K562 (cell line): Measurements from ENCODE around the gene NPEPL1.

ENCODE experiments used
- GATA2 ChIP-seq: sonication (generic); formaldehyde crosslinking; IDR thresholded peaks from 2 replicates; pipeline ENCODE4 v1.4.0; 2020; ENCODE audit warnings: mild to moderate bottlenecking, missing genetic modification reagents
- NR2F6 ChIP-seq: fragments of 450-650 bp; formaldehyde crosslinking; IDR thresholded peaks from 2 replicates; pipeline ENCODE4 v1.4.0; 2020; ENCODE audit warnings: mild to moderate bottlenecking
- TAF1 ChIP-seq: IDR thresholded peaks from 2 replicates; pipeline ENCODE4 v1.6.1; 2011; ENCODE audit warnings: mild to moderate bottlenecking, low read length, moderate library complexity; ENCODE audit not compliant: insufficient read depth, control insufficient read depth, severe bottlenecking; ENCODE audit errors: extremely low read depth
- TRIM28 ChIP-seq: fragments of 450-650 bp; IDR thresholded peaks from 2 replicates; pipeline ENCODE4 v1.6.1; 2017
- TSC22D4 ChIP-seq: fragments of 450-650 bp; IDR thresholded peaks from 2 replicates; pipeline ENCODE4 v1.6.1; 2016; ENCODE audit warnings: missing genetic modification characterization, missing biosample characterization, control low read depth
- TF ChIP-seq, protein P1 (sequence below), 3 experiments: IDR thresholded peaks in 2 of 3; conservative IDR thresholded peaks in 1 of 3; 2 replicates each; pipeline ENCODE4 v1.5.1; 2011 to 2012; ENCODE audit warnings: low read length in 3 of 3, mild to moderate bottlenecking in 3 of 3, control low read depth in 2 of 3, improper control_type of control experiment in 1 of 3, inconsistent platforms in 1 of 3, low read depth in 1 of 3, mixed read lengths in 1 of 3, moderate library complexity in 1 of 3; ENCODE audit not compliant: insufficient read depth in 2 of 3
- TF ChIP-seq, protein P2 (sequence below): fragments of 250-450 bp; sonication (Bioruptor Pico); IDR thresholded peaks from 2 replicates; pipeline ENCODE4 v1.5.0; 2021

DNA sequence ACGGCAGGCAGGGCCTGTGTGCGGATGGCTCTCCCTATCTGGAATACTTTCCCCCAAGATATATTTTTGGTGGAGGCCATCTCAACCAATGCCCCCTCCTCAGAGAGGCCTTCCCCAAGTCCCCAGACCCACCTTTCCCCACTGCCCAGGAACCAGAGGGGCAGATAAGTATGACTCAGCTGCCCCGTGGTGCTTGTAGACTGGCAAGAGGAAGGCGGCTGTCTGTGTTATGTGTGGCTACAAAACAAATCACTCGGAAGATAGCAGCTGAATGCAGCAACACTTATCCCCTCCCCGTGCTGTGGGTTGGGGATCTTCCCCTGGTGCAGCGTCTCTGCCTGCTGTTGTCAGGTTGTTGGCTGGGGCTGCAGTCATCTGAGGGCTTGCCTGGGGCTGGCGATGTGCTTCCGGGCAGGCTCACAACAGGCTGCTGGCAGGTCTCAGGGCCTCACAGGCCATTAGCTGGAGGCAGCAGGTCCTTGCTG is 7.1 kb downstream of the NPEPL1 start:
- TF ChIP-seq GATA2 (no peak), TRIM28 (no peak), TAF1 (no peak), NR2F6 (CRISPR knock-in tag) (no peak), TSC22D4 (tag) (no peak)
- TF ChIP-seq, protein P1, sequence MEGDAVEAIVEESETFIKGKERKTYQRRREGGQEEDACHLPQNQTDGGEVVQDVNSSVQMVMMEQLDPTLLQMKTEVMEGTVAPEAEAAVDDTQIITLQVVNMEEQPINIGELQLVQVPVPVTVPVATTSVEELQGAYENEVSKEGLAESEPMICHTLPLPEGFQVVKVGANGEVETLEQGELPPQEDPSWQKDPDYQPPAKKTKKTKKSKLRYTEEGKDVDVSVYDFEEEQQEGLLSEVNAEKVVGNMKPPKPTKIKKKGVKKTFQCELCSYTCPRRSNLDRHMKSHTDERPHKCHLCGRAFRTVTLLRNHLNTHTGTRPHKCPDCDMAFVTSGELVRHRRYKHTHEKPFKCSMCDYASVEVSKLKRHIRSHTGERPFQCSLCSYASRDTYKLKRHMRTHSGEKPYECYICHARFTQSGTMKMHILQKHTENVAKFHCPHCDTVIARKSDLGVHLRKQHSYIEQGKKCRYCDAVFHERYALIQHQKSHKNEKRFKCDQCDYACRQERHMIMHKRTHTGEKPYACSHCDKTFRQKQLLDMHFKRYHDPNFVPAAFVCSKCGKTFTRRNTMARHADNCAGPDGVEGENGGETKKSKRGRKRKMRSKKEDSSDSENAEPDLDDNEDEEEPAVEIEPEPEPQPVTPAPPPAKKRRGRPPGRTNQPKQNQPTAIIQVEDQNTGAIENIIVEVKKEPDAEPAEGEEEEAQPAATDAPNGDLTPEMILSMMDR (IDR thresholded peaks at IDR 0.05 in 2 of 3, conservative IDR thresholded peaks at IDR 0.05 in 1 of 3; ENCODE audit: insufficient read depth in 2 of 3, low read depth in 1 of 3, low read length in 3 of 3) = no peak
- TF ChIP-seq, protein P2, sequence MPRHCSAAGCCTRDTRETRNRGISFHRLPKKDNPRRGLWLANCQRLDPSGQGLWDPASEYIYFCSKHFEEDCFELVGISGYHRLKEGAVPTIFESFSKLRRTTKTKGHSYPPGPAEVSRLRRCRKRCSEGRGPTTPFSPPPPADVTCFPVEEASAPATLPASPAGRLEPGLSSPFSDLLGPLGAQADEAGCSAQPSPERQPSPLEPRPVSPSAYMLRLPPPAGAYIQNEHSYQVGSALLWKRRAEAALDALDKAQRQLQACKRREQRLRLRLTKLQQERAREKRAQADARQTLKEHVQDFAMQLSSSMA (CRISPR knock-in tag) = no peak
